ENCODE results near the gene STOX2. TPM values are rescaled to one million over a fixed set of nuclear protein-coding genes. Genes with fewer than 3 reads are reported as not detected.
A peak's percentile ranks its signal among the peaks of the same experiment; 100 is the strongest.

The STOX2 gene
- total RNA-seq, 4 donors from 2014 or later, result 3.5 to 23.1 (median 7.6) TPM

- no peak for DNase-seq
- H3K27me3 ChIP-seq, result no peaks in the 10 kb centered on the region
- H3K9me3 ChIP-seq, result no peaks in the 10 kb centered on the region
- H3K36me3 ChIP-seq, result no peaks in the 10 kb centered on the region
- H3K27ac ChIP-seq, result no peak overlapping the region
- no peak overlapping the region for H3K4me3 ChIP-seq
- no peaks in the 10 kb centered on the region for H3K4me1 ChIP-seq
- TF ChIP-seq POLR2A (IDR thresholded peaks at IDR 0.05) (no peak), CTCF (IDR thresholded peaks at IDR 0.05) (no peak)
These were observed 157.7 kb downstream of the STOX2 start for GRCh38 chr4:184062769-184063168.

GRCh38 chr4:184064877-184065276, 159.8 kb downstream of the STOX2 start:
- TF ChIP-seq POLR2A (IDR thresholded peaks at IDR 0.05), result no peak
- Histone ChIP-seq H3K9me3 (no peaks in the 10 kb centered on the region), H3K27ac (no peak overlapping the region), H3K4me3 (no peak overlapping the region), H3K27me3 (no peaks in the 10 kb centered on the region), H3K4me1 (no peaks in the 10 kb centered on the region), H3K36me3 (no peaks in the 10 kb centered on the region)
- DNase-seq, result peak in 2 of 3 donors; percentile 88 to 91

GRCh38 chr4:184066584-184067300, 161.6 kb downstream of the STOX2 start:
- H3K4me3 ChIP-seq, result no peak overlapping the region
- no peak overlapping the region for H3K27ac ChIP-seq

GRCh38 chr4:184067931-184068554, 162.9 kb downstream of the STOX2 start:
- Histone ChIP-seq H3K9me3 (no peaks in the 10 kb centered on the region), H3K4me3 (no peak overlapping the region), H3K4me1 (no peaks in the 10 kb centered on the region), H3K27me3 (no peaks in the 10 kb centered on the region), H3K36me3 (no peaks in the 10 kb centered on the region), H3K27ac (no peak overlapping the region)
- DNase-seq, result no peak
- TF ChIP-seq CTCF (IDR thresholded peaks at IDR 0.05) (no peak), POLR2A (IDR thresholded peaks at IDR 0.05) (no peak)

More at GRCh38 chr4:184066584-184067300, 161.6 kb downstream of the STOX2 start:
- Histone ChIP-seq H3K36me3 (no peaks in the 10 kb centered on the region), H3K9me3 (no peaks in the 10 kb centered on the region), H3K4me1 (no peaks in the 10 kb centered on the region), H3K27me3 (no peaks in the 10 kb centered on the region)
- TF ChIP-seq CTCF (IDR thresholded peaks at IDR 0.05), result no peak
- TF ChIP-seq POLR2A (IDR thresholded peaks at IDR 0.05), result no peak
- no peak for DNase-seq

Other genes with a start within 250 kb of the STOX2 start
- 10 to 100 TPM; 11.3 to 33.8 (median 13.2) TPM for gene RWDD4, start 246.1 kb upstream of the STOX2 start, total RNA-seq
- 10 to 100 TPM; 38.0 to 60.1 (median 52.8) TPM for gene TRAPPC11, start 246.0 kb upstream of the STOX2 start, total RNA-seq

All from Peyer's patch (tissue), 4 donors.